HepG2 (cell line): ENCODE measurements around the gene GAS2L2. TPM values are rescaled to one million over a fixed set of nuclear protein-coding genes. Genes with fewer than 3 reads are reported as not detected.

Experiments used
- CHD4 ChIP-seq: fragments of 200-600 bp; sonication (generic); IDR thresholded peaks from 2 replicates; pipeline ENCODE4 v1.7.0; 2017; ENCODE audit warnings: mild to moderate bottlenecking, low read length, borderline replicate concordance
- ELF3 ChIP-seq: IDR thresholded peaks from 2 replicates; pipeline ENCODE4 v1.6.1; 2016; ENCODE audit warnings: missing genetic modification reagents, missing compliant biosample characterization
- GATAD1 ChIP-seq: IDR thresholded peaks from 2 replicates; pipeline ENCODE4 v1.6.1; 2016; ENCODE audit warnings: missing genetic modification reagents, missing compliant biosample characterization
- HNF4A ChIP-seq: sonication (generic); formaldehyde crosslinking; IDR thresholded peaks from 2 replicates; pipeline ENCODE4 v1.4.0; 2020; ENCODE audit warnings: missing genetic modification reagents
- JUN ChIP-seq: sonication (generic); formaldehyde crosslinking; IDR thresholded peaks from 2 replicates; pipeline ENCODE4 v1.4.0; 2020; ENCODE audit warnings: mild to moderate bottlenecking, missing genetic modification reagents
- MED1 ChIP-seq: sonication (generic); formaldehyde crosslinking; IDR thresholded peaks from 2 replicates; pipeline ENCODE4 v1.4.0; 2020; ENCODE audit warnings: missing genetic modification reagents
- NFIB ChIP-seq: sonication (generic); formaldehyde crosslinking; IDR thresholded peaks from 2 replicates; pipeline ENCODE4 v1.9.0; 2021; ENCODE audit warnings: missing genetic modification reagents, mild to moderate bottlenecking, borderline replicate concordance
- NR2C2 ChIP-seq: sonication (generic); formaldehyde crosslinking; IDR thresholded peaks from 2 replicates; pipeline ENCODE4 v1.4.0; 2020; ENCODE audit warnings: missing genetic modification reagents, mild to moderate bottlenecking, moderate library complexity, borderline replicate concordance
- ONECUT2 ChIP-seq: sonication (generic); formaldehyde crosslinking; IDR thresholded peaks from 2 replicates; pipeline ENCODE4 v1.4.0; 2020; ENCODE audit warnings: missing genetic modification reagents
- PHF21A ChIP-seq: sonication (generic); formaldehyde crosslinking; IDR thresholded peaks from 2 replicates; pipeline ENCODE4 v1.5.0; 2020; ENCODE audit warnings: mild to moderate bottlenecking, missing genetic modification reagents
- PRMT3 ChIP-seq: sonication (generic); formaldehyde crosslinking; IDR thresholded peaks from 2 replicates; pipeline ENCODE4 v1.8.1; 2022; ENCODE audit warnings: low read depth, mild to moderate bottlenecking, moderate library complexity, missing genetic modification reagents, borderline replicate concordance
- SOX5 ChIP-seq: IDR thresholded peaks from 2 replicates; pipeline ENCODE4 v1.6.1; 2016; ENCODE audit warnings: borderline replicate concordance
- STAG1 ChIP-seq: sonication (generic); formaldehyde crosslinking; IDR thresholded peaks from 2 replicates; pipeline ENCODE4 v1.4.0; 2020; ENCODE audit warnings: missing genetic modification reagents
- TGIF2 ChIP-seq: IDR thresholded peaks from 2 replicates; pipeline ENCODE4 v1.6.1; 2016; ENCODE audit warnings: control low read depth, missing compliant biosample characterization
- XBP1 ChIP-seq: sonication (generic); formaldehyde crosslinking; IDR thresholded peaks from 2 replicates; pipeline ENCODE4 v1.5.0; 2020; ENCODE audit warnings: missing genetic modification reagents
- ZMYM3 ChIP-seq: sonication (generic); formaldehyde crosslinking; IDR thresholded peaks from 2 replicates; pipeline ENCODE4 v1.5.1; 2020; ENCODE audit warnings: mild to moderate bottlenecking, missing genetic modification reagents
- ZNF264 ChIP-seq: sonication (generic); formaldehyde crosslinking; IDR thresholded peaks from 2 replicates; pipeline ENCODE4 v1.4.0; 2020; ENCODE audit warnings: missing genetic modification reagents
- ZNF441 ChIP-seq: sonication (generic); formaldehyde crosslinking; IDR thresholded peaks from 2 replicates; pipeline ENCODE4 v1.7.0; 2021; ENCODE audit warnings: missing genetic modification reagents, borderline replicate concordance
- ZNF569 ChIP-seq: sonication (generic); formaldehyde crosslinking; IDR thresholded peaks from 2 replicates; pipeline ENCODE4 v1.5.0; 2020; ENCODE audit warnings: mild to moderate bottlenecking, missing genetic modification reagents, moderate library complexity, borderline replicate concordance
- ZNF644 ChIP-seq: IDR thresholded peaks from 2 replicates; pipeline ENCODE4 v1.6.1; 2016; ENCODE audit warnings: low read depth
- ZNF800 ChIP-seq: sonication (generic); formaldehyde crosslinking; IDR thresholded peaks from 2 replicates; pipeline ENCODE4 v1.4.0; 2020; ENCODE audit warnings: missing genetic modification reagents
- polyA plus RNA-seq, 8 experiments: library from polyadenylated mRNA; depleted of rRNA in 3 of 8; stranded (reverse) in 7 of 8; unstranded in 1 of 8; fragments of >200 nt; fragmentation: Illumina TruSeq in 4 of 8; extraction: Trizol in 4 of 8; gene quantifications; 2 replicates each; pipeline versions ENCODE4 v1.2.1 to v1.2.3, GENCODE V29; 2011 to 2016; ENCODE audit warnings: low read depth in 4 of 8, missing spikeins in 1 of 8, mixed read lengths in 1 of 8; ENCODE audit not compliant: insufficient read depth in 1 of 8
- total RNA-seq, 5 experiments: library from RNA; depleted of rRNA; stranded (reverse); fragments of >200 nt; fragmentation: Illumina TruSeq; extraction: Trizol; gene quantifications; 2 replicates each; pipeline ENCODE4 v1.2.3, GENCODE V29; 2016; ENCODE audit warnings: low read depth in 1 of 5
- TF ChIP-seq, protein P1 (sequence below): sonication (generic); formaldehyde crosslinking; IDR thresholded peaks from 2 replicates; pipeline ENCODE4 v1.4.0; 2020; ENCODE audit warnings: missing genetic modification reagents
- TF ChIP-seq, protein P2 (sequence below): sonication (generic); formaldehyde crosslinking; IDR thresholded peaks from 2 replicates; pipeline ENCODE4 v1.4.0; 2020; ENCODE audit warnings: missing genetic modification reagents; ENCODE audit errors: not compliant biosample characterization
- TF ChIP-seq, protein P3 (sequence below): IDR thresholded peaks from 2 replicates; pipeline ENCODE4 v1.6.1; 2016; ENCODE audit warnings: missing biosample characterization, missing genetic modification reagents, low read depth

GAS2L2 gene
- total and polyA plus RNA-seq, 2 of the 13 experiments (the other 11 are each of a cell fraction or from before 2014, with no cell fraction given) = not detected

- TF ChIP-seq ZNF800 (CRISPR knock-in tag) (no peak), PRMT3 (CRISPR knock-in tag) (no peak), NFIB (CRISPR knock-in tag) (no peak), STAG1 (CRISPR knock-in tag) (no peak), TGIF2 (no peak), ZNF264 (CRISPR knock-in tag) (no peak), ONECUT2 (peak; percentile 65), PHF21A (peak; percentile 47; the same call in 1 of the 2 replicates), ZNF644 (no peak), ZNF441 (CRISPR knock-in tag) (no peak), ELF3 (CRISPR knock-in tag) (peak; percentile 75), NR2C2 (CRISPR knock-in tag) (no peak), SOX5 (CRISPR knock-in tag) (0 out of 2 replicates have a peak, but pooled peaks have one; percentile 23), XBP1 (CRISPR knock-in tag) (no peak), MED1 (CRISPR knock-in tag) (peak; percentile 36; the same call in 1 of the 2 replicates), HNF4A (peak; percentile 77), CHD4 (no peak), GATAD1 (CRISPR knock-in tag) (no peak; the same call in 1 of the 2 replicates), ZMYM3 (CRISPR knock-in tag) (no peak), ZNF569 (CRISPR knock-in tag) (no peak), JUN (CRISPR knock-in tag) (no peak)
- TF ChIP-seq, protein P1, sequence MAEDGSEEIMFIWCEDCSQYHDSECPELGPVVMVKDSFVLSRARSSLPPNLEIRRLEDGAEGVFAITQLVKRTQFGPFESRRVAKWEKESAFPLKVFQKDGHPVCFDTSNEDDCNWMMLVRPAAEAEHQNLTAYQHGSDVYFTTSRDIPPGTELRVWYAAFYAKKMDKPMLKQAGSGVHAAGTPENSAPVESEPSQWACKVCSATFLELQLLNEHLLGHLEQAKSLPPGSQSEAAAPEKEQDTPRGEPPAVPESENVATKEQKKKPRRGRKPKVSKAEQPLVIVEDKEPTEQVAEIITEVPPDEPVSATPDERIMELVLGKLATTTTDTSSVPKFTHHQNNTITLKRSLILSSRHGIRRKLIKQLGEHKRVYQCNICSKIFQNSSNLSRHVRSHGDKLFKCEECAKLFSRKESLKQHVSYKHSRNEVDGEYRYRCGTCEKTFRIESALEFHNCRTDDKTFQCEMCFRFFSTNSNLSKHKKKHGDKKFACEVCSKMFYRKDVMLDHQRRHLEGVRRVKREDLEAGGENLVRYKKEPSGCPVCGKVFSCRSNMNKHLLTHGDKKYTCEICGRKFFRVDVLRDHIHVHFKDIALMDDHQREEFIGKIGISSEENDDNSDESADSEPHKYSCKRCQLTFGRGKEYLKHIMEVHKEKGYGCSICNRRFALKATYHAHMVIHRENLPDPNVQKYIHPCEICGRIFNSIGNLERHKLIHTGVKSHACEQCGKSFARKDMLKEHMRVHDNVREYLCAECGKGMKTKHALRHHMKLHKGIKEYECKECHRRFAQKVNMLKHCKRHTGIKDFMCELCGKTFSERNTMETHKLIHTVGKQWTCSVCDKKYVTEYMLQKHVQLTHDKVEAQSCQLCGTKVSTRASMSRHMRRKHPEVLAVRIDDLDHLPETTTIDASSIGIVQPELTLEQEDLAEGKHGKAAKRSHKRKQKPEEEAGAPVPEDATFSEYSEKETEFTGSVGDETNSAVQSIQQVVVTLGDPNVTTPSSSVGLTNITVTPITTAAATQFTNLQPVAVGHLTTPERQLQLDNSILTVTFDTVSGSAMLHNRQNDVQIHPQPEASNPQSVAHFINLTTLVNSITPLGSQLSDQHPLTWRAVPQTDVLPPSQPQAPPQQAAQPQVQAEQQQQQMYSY (CRISPR knock-in tag) = no peak
- TF ChIP-seq, protein P2, sequence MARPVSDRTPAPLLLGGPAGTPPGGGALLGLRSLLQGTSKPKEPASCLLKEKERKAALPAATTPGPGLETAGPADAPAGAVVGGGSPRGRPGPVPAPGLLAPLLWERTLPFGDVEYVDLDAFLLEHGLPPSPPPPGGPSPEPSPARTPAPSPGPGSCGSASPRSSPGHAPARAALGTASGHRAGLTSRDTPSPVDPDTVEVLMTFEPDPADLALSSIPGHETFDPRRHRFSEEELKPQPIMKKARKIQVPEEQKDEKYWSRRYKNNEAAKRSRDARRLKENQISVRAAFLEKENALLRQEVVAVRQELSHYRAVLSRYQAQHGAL = no peak
- TF ChIP-seq, protein P3, sequence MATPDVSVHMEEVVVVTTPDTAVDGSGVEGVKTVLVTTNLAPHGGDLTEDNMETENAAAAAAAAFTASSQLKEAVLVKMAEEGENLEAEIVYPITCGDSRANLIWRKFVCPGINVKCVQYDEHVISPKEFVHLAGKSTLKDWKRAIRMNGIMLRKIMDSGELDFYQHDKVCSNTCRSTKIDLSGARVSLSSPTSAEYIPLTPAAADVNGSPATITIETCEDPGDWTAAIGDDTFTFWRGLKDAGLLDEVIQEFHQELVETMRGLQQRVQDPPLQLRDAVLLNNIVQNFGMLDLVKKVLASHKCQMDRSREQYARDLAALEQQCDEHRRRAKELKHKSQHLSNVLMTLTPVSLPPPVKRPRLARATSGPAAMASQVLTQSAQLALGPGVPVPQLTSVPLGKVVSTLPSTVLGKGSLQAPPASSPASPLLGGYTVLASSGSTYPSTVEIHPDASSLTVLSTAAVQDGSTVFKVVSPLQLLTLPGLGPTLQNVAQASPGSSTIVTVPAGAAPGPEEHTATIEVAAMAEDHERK (CRISPR knock-in tag) = no peak
Observed at GRCh38 chr17:35713069-35713728, 39.8 kb downstream of the GAS2L2 start (continued).
